ENCODE data around the gene JPH4. TPM values are rescaled to one million over a fixed set of nuclear protein-coding genes. Genes with fewer than 3 reads are reported as not detected.

The JPH4 gene
- total and polyA plus RNA-seq, 12 donors: 0.06 to 0.38 (median 0.15) TPM; not detected in 1

GRCh38 chr14:23614395-23614828 lies 35.8 kb upstream of the JPH4 start:
- Histone ChIP-seq H3K27me3 (peaks cover 0 to 13% (median 0%) of the 10 kb centered on the region in 7 donors), H3K27ac (no peak overlapping the region), H3K9me3 (no peaks in the 10 kb centered on the region), H3K4me1 (no peaks in the 10 kb centered on the region), H3K4me3 (no peak overlapping the region), H3K36me3 (no peaks in the 10 kb centered on the region)
- intact Hi-C loops (cut with DNase I): no loop called here
- TF ChIP-seq CTCF (IDR thresholded peaks at IDR 0.05): no peak
- no peak for ATAC-seq
- WGBS, 2 donors: 57 to 63% methylated on average over 2 of the region's 2 CpGs
- no peak for DNase-seq

DNA sequence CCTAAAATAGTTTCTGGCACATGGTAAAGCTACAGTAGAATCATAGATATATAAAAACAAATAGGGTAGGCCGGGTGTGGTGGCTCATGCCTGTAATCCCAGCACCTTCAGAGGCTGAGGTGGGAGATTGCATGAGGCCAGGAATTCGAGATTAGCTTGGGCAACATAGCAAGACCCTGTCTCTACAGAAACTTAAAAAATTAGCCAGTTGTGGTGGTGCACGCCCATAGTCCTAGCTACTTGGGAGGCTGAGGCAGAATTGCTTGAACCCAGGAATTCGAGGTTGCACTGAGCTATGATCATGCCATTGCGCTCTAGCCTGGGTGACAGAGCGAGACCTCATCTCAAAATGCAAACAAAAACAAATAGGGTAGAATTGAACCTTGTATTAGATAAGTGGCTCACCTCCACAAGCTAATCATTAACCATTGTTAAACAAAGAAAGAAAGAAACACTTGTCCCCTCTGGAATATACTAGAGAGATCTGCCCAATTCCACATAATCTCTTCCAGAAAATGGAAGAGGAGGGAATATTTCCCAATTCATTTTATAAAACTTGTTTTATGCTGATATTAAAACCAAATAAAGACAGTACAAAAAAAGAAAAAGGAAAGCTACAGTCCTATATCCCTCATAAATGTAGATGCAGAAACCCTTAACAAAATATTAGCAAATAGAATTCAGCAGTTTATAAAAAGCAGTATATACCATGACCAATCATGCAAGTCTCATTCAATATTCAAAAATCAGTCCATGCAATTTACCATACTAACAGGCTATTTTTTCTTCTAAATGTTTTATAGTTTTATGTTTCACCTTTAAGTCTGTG lies 34.9 kb upstream of the JPH4 start:
- H3K27ac ChIP-seq: no peak overlapping the region
- TF ChIP-seq CTCF (IDR thresholded peaks at IDR 0.05): no peak
- no peak for DNase-seq
- intact Hi-C loops (cut with DNase I): no loop called here
- no peak for ATAC-seq
- 81 to 86% methylated on average over 6 of the region's 6 CpGs for WGBS, 2 donors
- H3K36me3 ChIP-seq: no peaks in the 10 kb centered on the region
- H3K9me3 ChIP-seq: no peaks in the 10 kb centered on the region
- no peak overlapping the region for H3K4me3 ChIP-seq
- H3K27me3 ChIP-seq: peaks cover 0 to 13% (median 0%) of the 10 kb centered on the region in 7 donors
- no peaks in the 10 kb centered on the region for H3K4me1 ChIP-seq

- no peak for TF ChIP-seq CTCF (IDR thresholded peaks at IDR 0.05)
- no peaks in the 10 kb centered on the region for H3K36me3 ChIP-seq
- H3K27me3 ChIP-seq: peaks cover 0 to 11% (median 0%) of the 10 kb centered on the region in 7 donors
- H3K4me1 ChIP-seq: no peaks in the 10 kb centered on the region
- 87 to 100% methylated on average over 1 of the region's 1 CpG for WGBS, 2 donors
- no peaks in the 10 kb centered on the region for H3K9me3 ChIP-seq
- ATAC-seq: no peak
- DNase-seq: no peak
- no peak overlapping the region for H3K27ac ChIP-seq
- H3K4me3 ChIP-seq: no peak overlapping the region
- intact Hi-C loops (cut with DNase I): no loop called here
These were observed 34.2 kb upstream of the JPH4 start for GRCh38 chr14:23612802-23613201.

DNA sequence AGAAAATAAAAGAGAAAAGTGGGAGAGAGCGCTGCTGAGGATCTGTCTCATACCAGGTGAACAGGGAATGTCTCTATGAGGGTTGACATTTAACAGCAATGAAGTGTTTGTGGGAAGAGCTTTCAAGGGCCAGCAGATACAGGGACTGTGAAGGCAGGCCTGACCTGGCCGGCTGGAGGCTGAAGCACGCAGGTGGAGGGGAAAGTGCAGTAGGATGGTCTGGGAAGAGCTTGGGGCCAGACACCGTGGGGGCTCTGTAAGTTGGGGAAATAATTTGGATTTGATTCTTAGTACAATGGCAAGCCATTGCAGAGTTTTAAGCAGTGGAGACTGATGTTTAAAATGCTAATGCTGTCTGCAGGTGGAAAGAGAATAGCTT lies 33.8 kb upstream of the JPH4 start:
- intact Hi-C loops (cut with DNase I): no loop called here
- 57 to 63% methylated on average over 4 of the region's 4 CpGs for WGBS, 2 donors
- H3K9me3 ChIP-seq: no peaks in the 10 kb centered on the region

More for the DNA sequence above, 33.8 kb upstream of the JPH4 start:
- Histone ChIP-seq H3K36me3 (no peaks in the 10 kb centered on the region), H3K27ac (no peak overlapping the region), H3K4me3 (no peak overlapping the region), H3K27me3 (peaks cover 0 to 7% (median 0%) of the 10 kb centered on the region in 7 donors), H3K4me1 (no peaks in the 10 kb centered on the region)
- no peak for TF ChIP-seq CTCF (IDR thresholded peaks at IDR 0.05)
- no peak for DNase-seq
- no peak for ATAC-seq
